ENCODE data around the gene ELMOD1.

ELMOD1 gene

DNA sequence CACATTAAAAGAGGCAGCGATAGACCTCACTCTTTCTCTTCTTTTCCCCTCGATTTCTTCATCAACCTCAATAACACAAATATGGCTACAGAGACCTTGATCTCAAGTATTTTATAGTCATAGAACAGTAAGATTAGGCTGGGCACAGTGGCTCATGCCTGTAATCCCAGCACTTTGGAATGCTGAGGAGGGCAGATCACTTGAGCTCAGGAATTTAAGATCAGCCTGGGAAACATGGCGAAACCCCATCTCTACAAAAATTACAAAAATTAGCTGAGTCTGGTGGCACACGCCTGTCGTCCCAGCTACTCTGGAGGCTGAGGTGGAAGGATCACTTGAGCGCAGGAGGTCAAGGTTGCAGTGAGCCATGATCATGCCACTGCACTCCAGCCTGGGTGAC is 106.3 kb downstream of the ELMOD1 start:
- DNase-seq (ENCODE audit: low spot score), result no peak
- Mint-ChIP-seq H3K27me3 (ENCODE audit: low read depth) (peaks cover 19% of the 10 kb centered on the region), H3K4me1 (ENCODE audit: low read depth) (no peaks in the 10 kb centered on the region), H3K9me3 (no peaks in the 10 kb centered on the region), H3K36me3 (ENCODE audit: low read depth) (no peaks in the 10 kb centered on the region), H3K4me3 (no peak overlapping the region), H3K27ac (no peak overlapping the region)

DNA sequence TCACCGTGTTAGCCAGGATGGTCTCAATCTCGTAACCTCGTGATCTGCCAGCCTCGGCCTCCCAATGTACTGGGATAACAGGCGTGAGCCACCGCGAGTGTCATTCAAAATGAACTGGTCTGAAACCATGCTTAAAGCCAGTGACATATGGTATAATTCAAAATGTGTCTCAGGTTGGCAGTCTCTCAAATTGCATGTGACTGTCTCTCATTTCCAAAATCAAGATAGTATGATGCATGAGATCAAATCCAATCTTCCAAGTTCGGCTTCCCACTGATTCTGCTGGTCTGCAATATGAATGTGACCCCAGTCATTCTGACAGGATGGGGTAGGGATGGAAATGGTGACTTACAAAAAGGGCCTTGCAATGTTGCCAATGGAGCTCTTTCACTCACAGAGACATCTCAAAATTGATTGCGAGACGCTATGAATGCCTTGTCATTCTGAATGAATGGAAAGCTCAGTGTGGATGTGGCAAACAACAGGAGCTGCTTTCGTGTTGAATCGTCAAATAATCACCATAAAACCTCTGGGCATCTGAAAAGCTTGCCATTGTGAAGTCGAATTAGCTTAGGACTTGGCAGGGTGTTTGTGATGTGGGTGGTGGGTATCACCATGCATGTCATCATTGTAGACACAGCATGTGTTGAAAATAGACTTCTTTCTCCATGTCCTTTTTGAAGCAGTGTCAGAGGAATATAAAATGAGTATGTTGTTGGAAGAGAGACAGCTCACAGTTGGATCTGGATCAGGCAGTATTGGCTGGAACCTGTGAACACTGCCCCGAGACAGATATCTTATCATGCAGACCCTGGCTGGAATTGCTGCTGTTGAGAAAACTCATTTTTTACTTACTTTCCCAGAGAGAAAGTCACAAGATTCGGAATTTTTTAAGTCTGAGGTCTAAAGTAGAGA is 108.7 kb downstream of the ELMOD1 start:
- H3K27me3 Mint-ChIP-seq (ENCODE audit: low read depth), result peaks cover 12% of the 10 kb centered on the region
- H3K36me3 Mint-ChIP-seq (ENCODE audit: low read depth), result no peaks in the 10 kb centered on the region
- no peak overlapping the region for H3K27ac Mint-ChIP-seq
- no peak overlapping the region for H3K4me3 Mint-ChIP-seq
- no peaks in the 10 kb centered on the region for H3K4me1 Mint-ChIP-seq (ENCODE audit: low read depth)
- no peak for DNase-seq (ENCODE audit: low spot score)
- H3K9me3 Mint-ChIP-seq, result no peaks in the 10 kb centered on the region

DNA sequence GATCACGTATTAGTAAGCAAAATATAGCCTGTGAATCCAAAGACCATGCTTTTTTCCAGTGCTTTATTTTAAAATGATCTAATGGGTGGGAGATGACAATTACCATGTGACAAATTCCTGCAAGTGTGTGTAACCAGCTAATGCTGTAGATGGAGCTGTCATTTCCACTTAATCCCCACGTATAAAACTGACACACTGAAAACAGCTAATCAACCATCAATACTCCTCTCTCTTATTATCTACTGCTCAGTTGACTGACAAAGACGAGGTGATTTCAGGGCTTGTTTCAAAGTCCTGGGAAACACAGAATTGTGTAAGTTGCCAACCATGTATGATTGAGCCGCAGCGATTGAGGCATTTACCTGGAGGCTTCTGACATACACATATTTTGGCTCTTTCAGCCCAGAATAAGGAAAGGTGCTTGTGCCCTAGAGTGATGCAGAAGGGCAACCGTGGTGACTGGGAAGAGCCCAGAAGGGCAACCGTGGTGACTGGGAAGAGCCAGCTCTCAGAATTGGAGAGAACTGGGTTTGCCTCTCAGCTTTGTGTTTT is 111.2 kb downstream of the ELMOD1 start:
- Mint-ChIP-seq H3K4me1 (ENCODE audit: low read depth) (no peaks in the 10 kb centered on the region), H3K27ac (no peak overlapping the region), H3K27me3 (ENCODE audit: low read depth) (peaks cover 3% of the 10 kb centered on the region), H3K36me3 (ENCODE audit: low read depth) (no peaks in the 10 kb centered on the region), H3K9me3 (no peaks in the 10 kb centered on the region), H3K4me3 (no peak overlapping the region)
- no peak for DNase-seq (ENCODE audit: low spot score)

DNA sequence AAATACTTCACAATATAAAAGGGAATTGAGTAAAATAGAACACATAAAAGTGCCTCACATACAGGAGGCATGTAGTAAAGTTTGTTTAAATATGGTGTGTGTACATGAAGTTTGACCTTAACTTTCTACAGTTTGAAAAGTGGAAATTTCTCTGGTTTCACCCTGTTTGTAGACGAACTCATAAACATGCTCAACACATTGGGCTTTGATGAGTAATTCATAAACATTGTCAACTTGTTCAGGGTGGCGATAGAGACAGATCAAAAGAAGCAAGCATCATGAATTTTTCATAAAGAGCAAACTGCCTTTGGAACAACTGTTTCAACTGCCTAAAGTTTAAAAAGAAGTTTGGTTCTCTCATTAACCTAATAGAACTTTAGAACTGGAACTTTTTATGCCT is 111.8 kb downstream of the ELMOD1 start:
- H3K27ac Mint-ChIP-seq, result no peak overlapping the region
- H3K9me3 Mint-ChIP-seq, result no peaks in the 10 kb centered on the region
- no peak for DNase-seq (ENCODE audit: low spot score)
- H3K4me3 Mint-ChIP-seq, result no peak overlapping the region
- no peaks in the 10 kb centered on the region for H3K4me1 Mint-ChIP-seq (ENCODE audit: low read depth)
- H3K27me3 Mint-ChIP-seq (ENCODE audit: low read depth), result peaks cover 7% of the 10 kb centered on the region
- no peaks in the 10 kb centered on the region for H3K36me3 Mint-ChIP-seq (ENCODE audit: low read depth)

DNA sequence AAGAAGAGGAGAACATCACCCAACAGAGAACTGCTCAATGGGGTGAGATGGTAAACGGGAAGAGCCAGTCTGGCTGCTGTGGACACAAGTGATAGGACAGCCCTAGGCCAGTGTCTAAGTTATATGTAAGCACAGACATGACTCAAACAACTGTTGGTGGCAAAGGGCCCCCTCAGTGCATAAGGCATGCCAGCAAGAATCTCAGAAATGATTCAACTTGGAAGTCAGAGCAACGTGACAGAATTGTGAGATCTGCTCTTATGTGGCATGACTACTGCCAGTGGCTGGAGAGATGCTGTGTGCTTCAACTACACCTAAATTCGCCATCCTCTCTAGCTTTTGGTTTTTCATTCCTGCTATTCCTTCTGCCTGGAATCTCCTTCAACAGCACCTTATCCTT is 113.5 kb downstream of the ELMOD1 start:
- Mint-ChIP-seq H3K4me1 (ENCODE audit: low read depth) (no peaks in the 10 kb centered on the region), H3K27ac (no peak overlapping the region), H3K27me3 (ENCODE audit: low read depth) (peaks cover 8% of the 10 kb centered on the region), H3K36me3 (ENCODE audit: low read depth) (no peaks in the 10 kb centered on the region), H3K4me3 (no peak overlapping the region), H3K9me3 (no peaks in the 10 kb centered on the region)
- no peak for DNase-seq (ENCODE audit: low spot score)

DNA sequence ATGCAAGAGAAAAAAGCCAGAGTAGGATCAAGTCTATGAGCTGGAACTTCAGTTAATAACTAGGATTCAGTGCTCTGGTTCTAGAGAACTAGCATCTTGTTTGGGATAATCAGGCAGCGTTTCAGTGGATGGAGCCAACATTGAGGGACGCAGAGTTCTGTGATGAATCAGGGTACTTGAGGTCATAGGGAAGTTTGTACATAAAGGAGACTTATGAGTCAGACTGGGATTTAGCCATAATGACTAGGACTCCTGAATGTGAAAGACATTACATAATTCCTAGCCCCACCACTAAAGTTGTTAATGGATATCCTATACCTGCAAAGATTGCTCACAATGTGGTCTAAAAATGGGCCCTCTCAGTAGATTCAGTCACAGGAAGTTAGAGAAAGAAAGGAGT is 114.1 kb downstream of the ELMOD1 start:
- Mint-ChIP-seq H3K4me3 (no peak overlapping the region), H3K4me1 (ENCODE audit: low read depth) (no peaks in the 10 kb centered on the region), H3K9me3 (no peaks in the 10 kb centered on the region), H3K36me3 (ENCODE audit: low read depth) (no peaks in the 10 kb centered on the region), H3K27ac (no peak overlapping the region), H3K27me3 (ENCODE audit: low read depth) (peaks cover 12% of the 10 kb centered on the region)
- no peak for DNase-seq (ENCODE audit: low spot score)

DNA sequence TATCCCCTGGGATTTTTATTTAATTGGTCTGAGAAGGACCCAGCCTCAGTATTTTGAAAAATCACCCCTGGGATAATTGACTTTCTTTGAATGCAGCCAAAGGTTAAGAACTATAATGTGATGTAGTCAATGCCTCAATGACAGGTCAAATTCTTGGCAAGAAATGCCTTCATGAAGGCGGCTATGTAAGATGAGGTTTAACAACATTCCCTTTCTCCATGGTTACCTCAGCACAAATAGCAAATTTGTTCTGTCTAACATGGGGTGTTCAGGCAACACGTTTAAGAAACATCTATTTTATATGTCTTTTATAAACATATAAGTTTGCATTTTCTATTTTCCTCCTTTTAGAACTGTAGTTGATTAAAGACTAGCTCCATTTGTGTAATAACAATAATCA is 115.6 kb downstream of the ELMOD1 start:
- Mint-ChIP-seq H3K27me3 (ENCODE audit: low read depth) (peaks cover 19% of the 10 kb centered on the region), H3K4me1 (ENCODE audit: low read depth) (no peaks in the 10 kb centered on the region), H3K27ac (no peak overlapping the region), H3K9me3 (no peaks in the 10 kb centered on the region), H3K4me3 (no peak overlapping the region), H3K36me3 (ENCODE audit: low read depth) (no peaks in the 10 kb centered on the region)
- no peak for DNase-seq (ENCODE audit: low spot score)

DNA sequence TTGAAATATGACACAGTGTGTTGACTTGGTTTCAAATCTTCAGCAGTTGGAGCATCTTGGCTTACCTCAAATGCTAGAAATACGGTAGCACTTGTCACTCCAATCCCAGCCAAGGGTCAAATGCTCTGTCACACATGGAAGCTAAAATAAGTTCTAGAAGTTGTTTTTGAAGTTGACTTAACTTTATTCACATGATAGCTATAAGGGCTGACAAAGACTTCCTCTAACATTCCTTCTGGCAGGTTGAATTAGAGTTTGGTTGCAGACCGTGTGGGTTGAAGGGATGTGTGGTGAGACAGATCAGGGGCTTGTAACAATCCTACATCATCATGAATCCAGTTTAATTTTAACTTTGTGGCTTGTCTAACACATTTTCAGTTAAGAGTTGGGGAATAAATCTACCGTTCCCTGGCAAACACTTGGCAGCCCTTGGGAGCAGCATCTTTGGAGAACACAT is 116.3 kb downstream of the ELMOD1 start:
- H3K4me1 Mint-ChIP-seq (ENCODE audit: low read depth), result no peaks in the 10 kb centered on the region
- no peaks in the 10 kb centered on the region for H3K36me3 Mint-ChIP-seq (ENCODE audit: low read depth)
- H3K27me3 Mint-ChIP-seq (ENCODE audit: low read depth), result peaks cover 19% of the 10 kb centered on the region
- H3K27ac Mint-ChIP-seq, result no peak overlapping the region
- no peak overlapping the region for H3K4me3 Mint-ChIP-seq
- H3K9me3 Mint-ChIP-seq, result no peaks in the 10 kb centered on the region
- DNase-seq (ENCODE audit: low spot score), result no peak

DNA sequence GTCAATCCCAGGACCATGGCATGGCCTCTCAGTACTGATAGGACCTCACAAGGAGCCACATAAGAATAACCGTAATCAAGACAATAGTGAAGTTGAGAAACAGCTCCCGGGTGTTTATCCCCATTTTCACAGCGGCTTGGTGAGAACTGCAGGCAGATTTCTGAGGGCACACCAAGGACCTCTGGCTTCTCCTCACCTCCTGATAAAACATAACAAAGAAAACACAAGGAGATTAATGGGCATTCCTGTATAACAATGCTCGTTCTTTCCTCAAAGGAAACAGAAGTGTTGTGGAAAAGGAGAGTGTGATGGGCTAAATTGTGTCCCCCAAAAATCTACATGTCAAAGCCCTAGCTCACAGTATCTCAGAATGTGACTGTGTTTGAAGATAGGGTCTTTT is 116.9 kb downstream of the ELMOD1 start:
- Mint-ChIP-seq H3K27ac (no peak overlapping the region), H3K36me3 (ENCODE audit: low read depth) (no peaks in the 10 kb centered on the region), H3K4me1 (ENCODE audit: low read depth) (no peaks in the 10 kb centered on the region), H3K4me3 (no peak overlapping the region), H3K27me3 (ENCODE audit: low read depth) (peaks cover 21% of the 10 kb centered on the region), H3K9me3 (no peaks in the 10 kb centered on the region)
- DNase-seq (ENCODE audit: low spot score), result no peak

DNA sequence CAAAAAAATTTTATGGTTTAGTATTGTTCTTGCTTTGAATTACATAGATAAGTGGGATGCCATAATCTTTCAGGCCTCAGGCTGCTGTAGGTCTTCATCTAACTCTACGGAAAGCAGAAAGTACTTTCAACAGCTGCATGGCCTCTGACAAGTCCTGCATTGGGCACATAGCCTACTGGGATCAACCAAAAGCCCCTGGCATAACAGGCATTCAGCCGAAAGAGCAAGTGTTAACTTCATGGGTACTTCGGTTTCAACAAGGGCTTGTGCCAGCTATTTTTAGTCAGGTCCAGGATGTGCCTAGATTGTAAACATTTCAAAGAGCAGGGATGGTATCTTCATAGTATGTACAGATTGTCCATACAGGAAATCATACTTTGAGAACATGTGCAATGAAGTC is 117.8 kb downstream of the ELMOD1 start:
- H3K36me3 Mint-ChIP-seq (ENCODE audit: low read depth), result no peaks in the 10 kb centered on the region
- no peaks in the 10 kb centered on the region for H3K9me3 Mint-ChIP-seq
- no peak for DNase-seq (ENCODE audit: low spot score)
- no peaks in the 10 kb centered on the region for H3K4me1 Mint-ChIP-seq (ENCODE audit: low read depth)
- H3K27ac Mint-ChIP-seq, result no peak overlapping the region
- no peak overlapping the region for H3K4me3 Mint-ChIP-seq
- peaks cover 18% of the 10 kb centered on the region for H3K27me3 Mint-ChIP-seq (ENCODE audit: low read depth)

DNA sequence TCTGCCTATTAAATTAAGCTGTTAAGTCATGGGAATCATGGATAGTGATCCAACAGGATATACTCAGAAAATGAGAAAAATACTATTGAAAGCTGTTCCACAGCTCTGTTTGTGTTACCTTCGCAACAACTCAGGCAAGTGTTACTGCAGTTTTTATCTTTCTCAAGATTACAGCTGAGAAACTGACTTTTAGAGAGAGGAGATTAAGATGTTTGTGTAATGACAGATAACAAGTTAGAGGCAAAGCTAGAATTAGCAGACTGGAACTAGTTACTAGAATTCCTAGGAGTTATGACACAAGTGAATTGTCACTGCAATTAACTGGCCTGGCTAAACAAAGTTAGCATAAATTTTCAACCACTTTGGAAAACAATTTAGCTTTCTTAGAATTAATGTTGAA is 119.4 kb downstream of the ELMOD1 start:
- H3K36me3 Mint-ChIP-seq (ENCODE audit: low read depth), result no peaks in the 10 kb centered on the region
- no peaks in the 10 kb centered on the region for H3K9me3 Mint-ChIP-seq
- H3K4me3 Mint-ChIP-seq, result no peak overlapping the region
- H3K27me3 Mint-ChIP-seq (ENCODE audit: low read depth), result peaks cover 18% of the 10 kb centered on the region
- no peaks in the 10 kb centered on the region for H3K4me1 Mint-ChIP-seq (ENCODE audit: low read depth)
- H3K27ac Mint-ChIP-seq, result no peak overlapping the region
- DNase-seq (ENCODE audit: low spot score), result no peak

DNA sequence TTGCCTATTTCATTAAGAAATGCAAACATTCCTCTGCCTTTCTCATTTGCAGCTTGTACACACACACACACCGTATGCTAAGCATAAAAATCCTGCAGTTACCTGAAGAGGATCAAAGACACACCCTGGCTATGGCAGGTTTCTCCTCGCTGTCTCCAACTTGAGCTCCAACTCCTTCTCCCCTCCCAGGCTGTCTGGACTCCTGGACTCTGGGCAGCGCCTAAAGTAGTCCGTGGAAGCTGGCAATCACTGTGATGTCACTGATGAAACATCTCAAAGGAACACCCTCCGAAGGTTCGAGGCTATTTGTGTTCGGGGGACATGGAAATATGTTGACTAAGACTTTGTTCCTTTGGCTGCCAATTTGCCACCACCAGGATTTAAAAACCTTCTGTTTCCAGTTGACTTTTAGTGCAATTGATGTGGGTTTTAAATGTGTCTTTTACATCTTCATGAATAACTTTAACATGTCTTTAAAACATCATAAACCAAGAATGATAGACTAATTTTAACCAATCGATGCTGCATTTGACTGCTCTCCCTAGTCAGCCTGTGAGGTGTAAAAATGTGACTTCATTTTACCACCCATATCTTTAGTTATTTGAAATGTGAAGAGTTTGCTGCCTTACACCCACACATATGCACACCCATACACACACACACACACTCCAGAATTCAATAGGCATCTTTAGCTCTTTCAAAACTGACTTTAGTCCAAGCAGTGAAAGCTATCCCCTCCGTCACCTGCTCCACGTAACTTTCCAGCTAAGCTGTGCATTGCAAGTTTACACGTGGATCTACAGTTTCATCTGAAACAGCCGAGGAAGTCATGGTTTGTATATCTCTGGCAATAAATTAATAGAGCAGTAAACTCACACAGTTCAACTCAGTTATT is 121.2 kb downstream of the ELMOD1 start, which contains the start of gene SLN:
TSS of gene SLN (minus strand) at position 196 of the 895 bp plus-strand sequence.
- peaks cover 18% of the 10 kb centered on the region for H3K27me3 Mint-ChIP-seq (ENCODE audit: low read depth)
- no peaks in the 10 kb centered on the region for H3K4me1 Mint-ChIP-seq (ENCODE audit: low read depth)
- no peak within 1 kb of the TSS for H3K4me3 Mint-ChIP-seq
- no peaks in the 10 kb centered on the region for H3K36me3 Mint-ChIP-seq (ENCODE audit: low read depth)
- H3K9me3 Mint-ChIP-seq, result no peaks in the 10 kb centered on the region
- no peak within 1 kb of the TSS for H3K27ac Mint-ChIP-seq
- DNase-seq (ENCODE audit: low spot score), result no peak

DNA sequence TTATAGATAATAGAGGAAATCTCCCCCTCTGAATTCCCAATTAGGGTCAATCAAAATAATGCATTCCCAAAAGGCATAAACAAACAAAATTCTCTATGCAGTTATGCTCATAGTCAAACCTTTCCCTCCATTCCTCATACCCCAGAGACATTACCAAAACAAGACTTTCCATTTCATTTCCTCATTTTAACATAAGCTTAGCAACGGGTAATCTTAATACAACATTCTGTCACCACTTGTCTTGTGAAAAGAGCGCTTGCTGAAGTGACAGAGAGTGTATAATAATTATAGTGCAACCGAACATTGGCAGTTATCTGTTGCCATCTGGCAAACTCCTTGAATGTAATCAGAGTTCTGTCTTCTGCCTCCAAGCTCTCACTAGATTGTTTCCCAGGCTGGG is 122.1 kb downstream of the ELMOD1 start:
- Mint-ChIP-seq H3K4me1 (ENCODE audit: low read depth) (no peaks in the 10 kb centered on the region), H3K27me3 (ENCODE audit: low read depth) (peaks cover 13% of the 10 kb centered on the region), H3K36me3 (ENCODE audit: low read depth) (no peaks in the 10 kb centered on the region), H3K4me3 (no peak overlapping the region), H3K9me3 (no peaks in the 10 kb centered on the region), H3K27ac (no peak overlapping the region)
- no peak for DNase-seq (ENCODE audit: low spot score)
